Measurements from ENCODE around the gene TRAPPC10.
"Not testable (repeated sequence)": the region's sequence is repeated elsewhere in the genome, so short reads cannot be mapped to it uniquely, and the experiment has no call there.

DNA sequence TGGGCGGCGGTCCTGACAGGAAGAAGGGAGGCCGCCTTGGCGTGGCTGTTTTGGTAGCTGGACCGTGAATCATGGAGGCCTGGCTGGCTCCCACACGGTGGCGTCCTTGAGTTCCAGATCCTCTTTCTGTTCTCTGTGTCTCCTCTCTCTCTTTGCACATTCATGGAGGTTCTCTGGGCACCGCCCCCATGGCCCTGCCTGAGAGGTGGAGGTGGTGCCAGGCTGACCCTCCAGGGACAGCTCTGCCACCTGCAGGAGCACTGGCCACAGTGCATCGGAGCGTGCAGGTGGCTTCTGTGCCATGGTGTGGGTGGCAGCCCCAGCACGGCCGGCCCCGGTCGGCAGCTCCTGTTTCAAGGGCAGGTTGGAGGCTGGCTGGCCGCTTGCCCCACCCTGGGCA lies 125.9 kb downstream of the TRAPPC10 start:
- not testable (repeated sequence) for TF ChIP-seq SUZ12 (IDR thresholded peaks at IDR 0.05; ENCODE audit: extremely low read depth, insufficient read depth, insufficient read length); ZNF274 (IDR thresholded peaks at IDR 0.05; ENCODE audit: low read depth, low read length); YY1 (IDR thresholded peaks at IDR 0.05; ENCODE audit: insufficient read depth, insufficient read length)

All from NT2/D1 (cell line).